ENCODE data around the gene ZNF892.
"Not testable (repeated sequence)": the region's sequence is repeated elsewhere in the genome, so short reads cannot be mapped to it uniquely, and the experiment has no call there.

ZNF892 gene

DNA sequence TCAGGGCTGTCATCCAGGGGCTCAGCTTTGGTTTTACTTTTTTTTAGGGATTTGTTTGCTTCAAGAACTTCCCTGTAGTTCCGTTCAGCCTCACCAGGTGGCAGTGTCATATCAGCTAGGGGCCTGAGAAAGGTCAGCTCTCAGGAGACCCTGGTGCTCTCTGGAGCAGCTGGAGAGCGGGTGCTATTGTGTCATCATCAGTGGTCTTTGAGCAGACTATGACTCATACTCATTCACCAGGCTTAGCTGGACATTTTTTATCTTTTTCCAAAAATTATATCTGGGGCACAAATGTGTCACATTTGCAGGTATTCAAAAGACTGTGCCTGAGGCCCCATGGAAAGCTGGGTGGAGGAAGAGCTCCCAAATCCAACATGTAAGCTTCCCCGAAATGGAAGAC lies 24.4 kb downstream of the ZNF892 start:
- DNase-seq, result peak in 1 of 2 experiments; percentile 2

DNA sequence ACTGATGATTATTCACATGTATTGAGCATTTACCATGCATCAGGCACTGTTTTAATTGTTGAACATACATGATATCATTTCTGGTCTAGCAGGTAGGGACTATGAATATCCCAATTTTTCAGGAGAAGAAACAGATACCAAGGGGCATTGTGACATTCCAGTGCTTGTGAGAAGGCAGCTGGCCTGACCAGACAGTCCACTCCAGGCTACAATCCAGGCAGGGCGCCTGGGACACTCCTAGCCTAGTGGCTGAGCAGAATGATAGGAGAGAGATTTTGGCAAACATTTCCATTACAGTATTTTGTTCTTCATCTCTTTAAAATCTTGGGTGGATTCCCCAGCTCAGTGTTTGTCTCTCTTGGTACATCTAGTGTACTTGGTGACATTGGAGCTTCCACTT lies 24.9 kb downstream of the ZNF892 start:
- no peak for DNase-seq

DNA sequence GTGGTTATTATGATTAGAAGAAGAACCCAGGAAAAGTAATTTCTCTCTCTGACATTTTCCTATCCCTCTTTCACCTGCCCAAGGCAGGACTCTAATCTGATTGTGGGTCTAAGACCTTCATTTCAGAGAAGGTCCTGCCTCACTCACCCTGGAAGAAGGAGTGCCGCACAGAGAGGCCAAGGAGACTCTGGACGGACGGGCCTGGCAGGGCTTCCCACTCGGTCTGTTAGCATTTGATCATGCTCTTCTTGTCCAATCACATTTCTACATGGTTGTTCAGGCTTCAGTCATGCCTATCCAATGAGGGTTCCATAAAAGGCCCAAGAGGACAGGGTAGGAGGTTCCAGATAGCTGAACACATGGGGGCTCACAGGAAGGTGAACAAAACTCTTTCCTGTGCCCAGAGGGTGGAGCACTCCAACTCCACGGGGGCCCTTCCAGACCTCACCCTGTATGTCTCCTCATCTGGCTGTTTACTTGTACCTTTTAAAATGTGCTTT lies 27.0 kb downstream of the ZNF892 start:
- DNase-seq, result no peak

DNA sequence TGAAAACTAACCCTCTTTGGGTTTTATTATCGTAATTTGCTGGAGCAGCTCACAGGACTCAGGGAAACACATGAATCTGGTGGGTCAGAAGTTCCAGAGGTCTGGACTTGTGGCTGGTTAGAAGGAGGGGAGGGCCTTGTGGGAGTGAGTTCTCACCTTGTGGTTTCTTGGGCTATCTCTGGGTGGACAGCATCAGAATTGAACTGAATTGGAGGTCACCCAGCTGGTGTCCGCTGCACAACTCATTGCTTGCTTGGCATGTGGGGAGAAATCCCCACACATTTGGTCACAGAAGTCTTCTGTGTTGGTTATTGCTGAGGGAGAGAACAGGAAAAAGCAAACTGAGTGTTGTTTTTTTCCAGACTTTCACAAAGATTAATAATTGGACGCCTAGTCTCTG lies 27.5 kb downstream of the ZNF892 start:
- no peak for DNase-seq

DNA sequence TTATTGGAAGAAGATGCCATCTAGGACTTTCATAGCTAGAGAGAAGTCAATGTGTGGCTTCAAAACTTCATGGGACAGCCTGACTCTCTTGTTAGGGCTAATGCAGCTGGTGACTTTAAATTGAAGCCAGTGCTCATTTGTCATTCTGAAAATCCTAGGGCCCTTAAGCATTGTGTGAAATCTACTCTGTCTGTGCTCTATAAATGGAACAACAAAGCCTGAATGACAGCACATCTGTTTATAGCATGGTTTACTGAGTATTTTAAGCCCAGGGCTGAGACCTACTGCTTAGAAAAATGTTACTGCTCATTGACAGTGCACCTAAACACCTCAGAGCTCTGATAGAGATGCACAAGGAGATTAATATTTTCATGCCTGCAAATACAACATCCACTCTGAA lies 30.8 kb downstream of the ZNF892 start:
- no peak for DNase-seq

DNA sequence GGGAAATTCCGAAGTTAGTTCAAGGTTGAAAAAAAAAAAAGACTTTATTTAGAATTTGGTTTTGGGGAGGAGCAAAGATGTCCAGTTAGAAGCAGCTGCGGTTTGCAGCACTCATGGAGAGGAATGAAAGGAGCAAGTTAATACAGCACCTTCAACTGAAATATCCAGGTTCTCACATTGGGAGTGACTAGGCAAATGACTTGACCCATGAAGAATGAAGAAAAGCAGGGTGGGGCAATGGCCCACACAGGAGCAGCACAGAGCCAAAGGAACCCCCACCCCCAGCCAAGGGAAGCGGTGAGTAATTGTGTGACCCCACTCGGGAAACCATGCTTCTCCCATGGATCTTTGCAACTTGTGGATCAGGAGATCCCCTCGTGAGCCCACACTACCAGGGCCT lies 32.8 kb downstream of the ZNF892 start:
- no peak for DNase-seq

DNA sequence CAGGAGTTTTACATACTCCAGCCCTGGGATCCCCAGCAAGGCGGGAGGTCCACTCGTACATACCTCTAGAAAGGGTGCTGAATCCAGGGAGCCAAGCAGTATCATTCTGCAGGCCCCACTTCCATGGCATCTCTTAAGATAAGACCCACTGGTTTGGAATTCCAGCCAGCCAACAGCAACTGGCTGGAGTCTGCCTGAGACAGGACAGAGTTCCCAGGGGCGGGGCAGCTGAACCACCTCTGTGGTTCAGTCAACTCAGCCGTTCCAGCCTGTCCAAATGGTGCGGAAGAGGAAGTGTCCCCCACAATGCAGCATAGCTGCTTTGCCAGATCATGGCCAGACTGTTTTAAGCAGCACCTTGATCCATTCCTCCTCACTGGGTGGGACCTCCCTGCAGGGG lies 33.2 kb downstream of the ZNF892 start:
- DNase-seq, result no peak

DNA sequence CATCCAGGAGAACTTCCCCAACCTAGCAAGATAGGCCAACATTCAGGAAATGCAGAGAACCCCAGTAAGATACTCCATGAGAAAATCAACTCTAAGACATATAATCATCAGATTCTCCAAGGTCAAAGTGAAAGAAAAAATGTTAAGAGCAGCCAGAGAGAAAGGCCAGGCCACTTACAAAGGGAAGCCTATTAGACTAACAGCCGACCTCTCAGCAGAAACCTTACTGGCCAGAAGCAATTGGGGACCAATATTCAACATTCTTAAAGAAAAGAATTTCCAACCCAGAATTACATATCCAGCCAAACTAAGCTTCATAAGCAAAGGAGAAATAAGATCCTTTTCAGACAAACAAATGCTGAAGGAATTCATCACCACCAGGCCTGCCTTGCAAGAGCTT lies 34.8 kb downstream of the ZNF892 start:
- not testable (repeated sequence) for DNase-seq

Measured in NCI-H1930 (cell line).